Measurements from ENCODE around the gene SNX24. TPM values are rescaled to one million over a fixed set of nuclear protein-coding genes. Genes with fewer than 3 reads are reported as not detected.

SNX24 gene
- polyA plus RNA-seq, 4 donors = 21.6 to 27.6 (median 26.4) TPM

GRCh38 chr5:122915717-122916461, 70.5 kb downstream of the SNX24 start:
- DNase-seq (ENCODE audit: low read depth in 4 of 4, low spot score in 3 of 4) = no peak

DNA sequence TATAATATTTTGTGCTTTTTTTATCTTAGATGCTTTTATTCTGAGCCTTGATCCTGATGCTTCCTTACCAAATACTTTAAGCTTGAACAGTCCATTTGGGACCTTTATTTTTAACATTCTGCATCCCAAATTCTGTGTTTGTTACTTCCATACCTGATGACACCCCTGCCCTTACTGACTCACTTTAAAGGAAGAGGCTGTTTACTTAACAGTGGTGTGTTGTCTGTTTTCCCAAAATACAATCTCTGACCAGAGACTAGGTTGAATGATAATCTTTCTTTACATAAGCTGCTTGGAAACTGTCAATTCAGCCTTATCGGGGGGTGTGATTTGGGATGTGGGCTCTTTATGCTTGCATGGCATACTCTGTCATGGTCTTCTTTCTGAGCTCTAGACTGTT, 71.1 kb downstream of the SNX24 start:
- DNase-seq (ENCODE audit: low read depth in 4 of 4, low spot score in 3 of 4) = no peak

DNA sequence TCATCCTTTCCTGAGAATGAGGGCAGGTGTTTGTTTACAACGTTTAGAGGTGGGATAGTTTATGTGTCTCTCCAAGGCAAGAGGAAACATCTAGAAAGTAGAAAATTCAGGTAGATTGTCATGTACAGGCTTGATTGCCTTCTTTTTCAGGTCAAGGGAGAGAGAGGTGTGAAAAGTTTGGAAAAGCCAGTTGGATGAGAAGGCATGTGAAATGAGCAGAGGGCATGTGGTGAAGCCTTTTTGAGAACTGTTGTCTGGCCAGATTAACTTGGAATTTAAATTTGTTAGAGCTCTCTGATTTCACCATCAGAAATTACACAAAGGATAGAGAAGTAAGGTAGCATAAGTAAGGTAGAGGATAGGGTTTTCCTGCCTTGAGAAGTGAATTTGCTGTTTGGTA, 74.6 kb downstream of the SNX24 start:
- DNase-seq (ENCODE audit: low read depth in 4 of 4, low spot score in 3 of 4) = no peak

DNA sequence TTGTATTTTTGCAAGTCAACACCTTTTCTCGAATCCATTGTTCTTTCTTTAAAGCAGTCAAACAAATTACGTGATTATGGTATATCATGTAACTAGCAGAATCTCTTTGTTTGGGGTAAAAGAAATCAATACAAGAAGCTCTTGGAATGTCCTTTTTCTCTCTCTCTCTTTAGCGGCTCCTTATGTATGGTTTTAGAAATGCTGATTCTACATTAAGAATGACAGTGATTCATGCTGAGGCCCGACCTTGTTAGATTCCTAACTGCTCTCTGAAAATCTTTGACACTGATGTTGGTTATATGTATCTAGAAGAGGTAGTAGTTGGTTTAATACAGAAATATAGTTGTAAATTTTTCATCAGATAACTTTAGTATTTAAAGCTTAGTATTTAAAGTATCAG, 76.4 kb downstream of the SNX24 start:
- no peak for DNase-seq (ENCODE audit: low read depth in 4 of 4, low spot score in 3 of 4)

DNA sequence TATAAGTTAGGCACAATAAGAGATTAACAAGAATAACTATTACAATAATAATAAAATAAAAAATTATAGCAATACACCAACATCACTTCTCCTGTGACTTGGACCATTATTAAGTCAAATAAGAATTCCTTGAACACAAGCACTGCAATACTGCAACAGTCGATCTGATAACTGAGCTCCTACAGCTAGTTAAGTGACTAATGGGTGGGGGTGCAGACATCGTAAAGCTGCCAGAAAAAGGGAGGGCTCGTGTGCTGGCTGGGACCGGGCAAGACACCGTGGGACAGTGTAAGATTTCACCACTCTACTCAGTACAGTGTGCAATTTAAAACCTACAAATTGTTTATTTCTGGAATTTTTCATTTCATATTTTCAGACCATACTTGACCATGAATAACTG, 78.8 kb downstream of the SNX24 start:
- DNase-seq (ENCODE audit: low read depth in 4 of 4, low spot score in 3 of 4) = no peak

- DNase-seq (ENCODE audit: low read depth in 4 of 4, low spot score in 3 of 4) = no peak
Measured at GRCh38 chr5:122924719-122925395, 79.4 kb downstream of the SNX24 start.

- DNase-seq (ENCODE audit: low read depth in 4 of 4, low spot score in 3 of 4) = no peak
Measured at GRCh38 chr5:122929001-122929400, 83.6 kb downstream of the SNX24 start.

GRCh38 chr5:122929980-122930379, 84.6 kb downstream of the SNX24 start:
- DNase-seq (ENCODE audit: low read depth in 4 of 4, low spot score in 3 of 4) = no peak

GRCh38 chr5:122933956-122934355, 88.5 kb downstream of the SNX24 start:
- DNase-seq (ENCODE audit: low read depth in 4 of 4, low spot score in 3 of 4) = no peak

GRCh38 chr5:122936088-122936487, 90.7 kb downstream of the SNX24 start:
- DNase-seq (ENCODE audit: low read depth in 4 of 4, low spot score in 3 of 4) = no peak

DNA sequence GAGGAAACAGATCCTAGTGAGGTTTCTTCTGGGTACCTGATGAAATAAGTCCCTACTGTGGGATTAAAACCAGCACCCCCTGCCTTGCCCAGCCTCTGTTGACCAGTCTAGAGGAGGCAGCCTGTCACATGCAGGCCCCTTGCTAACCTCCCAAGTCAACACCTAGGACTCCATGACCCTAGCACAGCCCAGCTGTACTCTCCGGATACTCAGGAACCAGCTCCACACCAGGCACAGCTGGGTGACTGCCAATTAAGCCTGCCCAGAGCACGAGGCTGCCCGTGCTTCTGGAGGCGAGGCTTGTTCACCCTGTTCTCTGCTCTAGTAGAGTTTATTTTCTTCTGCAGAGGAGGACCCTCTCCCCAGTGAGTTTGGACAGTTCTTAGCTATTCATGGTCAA, 92.5 kb downstream of the SNX24 start:
- DNase-seq (ENCODE audit: low read depth in 4 of 4, low spot score in 3 of 4) = no peak

- DNase-seq (ENCODE audit: low read depth in 4 of 4, low spot score in 3 of 4) = no peak
Measured at GRCh38 chr5:122940890-122941289, 95.5 kb downstream of the SNX24 start.

DNA sequence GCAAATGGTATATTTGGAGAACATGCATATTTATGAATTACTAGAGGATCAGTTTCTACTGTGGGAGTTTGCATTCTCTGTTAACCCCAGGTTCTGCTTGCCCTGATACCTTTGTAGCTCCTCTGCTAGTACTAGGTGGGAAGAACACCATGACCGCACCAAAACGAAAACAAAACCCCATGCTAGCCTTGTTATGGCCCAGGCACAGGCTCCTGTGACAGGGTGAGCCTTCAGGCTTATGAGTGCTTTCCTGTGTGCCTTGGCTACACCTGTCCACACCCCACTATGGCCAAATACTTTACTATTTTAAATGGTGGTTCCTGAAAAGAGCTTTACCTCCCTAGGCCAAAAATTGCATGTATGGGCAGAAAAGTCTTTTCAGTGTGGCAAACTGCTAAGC, 96.3 kb downstream of the SNX24 start:
- DNase-seq (ENCODE audit: low read depth in 4 of 4, low spot score in 3 of 4) = no peak

GRCh38 chr5:122942164-122942914, 96.9 kb downstream of the SNX24 start:
- no peak for DNase-seq (ENCODE audit: low read depth in 4 of 4, low spot score in 3 of 4)

DNA sequence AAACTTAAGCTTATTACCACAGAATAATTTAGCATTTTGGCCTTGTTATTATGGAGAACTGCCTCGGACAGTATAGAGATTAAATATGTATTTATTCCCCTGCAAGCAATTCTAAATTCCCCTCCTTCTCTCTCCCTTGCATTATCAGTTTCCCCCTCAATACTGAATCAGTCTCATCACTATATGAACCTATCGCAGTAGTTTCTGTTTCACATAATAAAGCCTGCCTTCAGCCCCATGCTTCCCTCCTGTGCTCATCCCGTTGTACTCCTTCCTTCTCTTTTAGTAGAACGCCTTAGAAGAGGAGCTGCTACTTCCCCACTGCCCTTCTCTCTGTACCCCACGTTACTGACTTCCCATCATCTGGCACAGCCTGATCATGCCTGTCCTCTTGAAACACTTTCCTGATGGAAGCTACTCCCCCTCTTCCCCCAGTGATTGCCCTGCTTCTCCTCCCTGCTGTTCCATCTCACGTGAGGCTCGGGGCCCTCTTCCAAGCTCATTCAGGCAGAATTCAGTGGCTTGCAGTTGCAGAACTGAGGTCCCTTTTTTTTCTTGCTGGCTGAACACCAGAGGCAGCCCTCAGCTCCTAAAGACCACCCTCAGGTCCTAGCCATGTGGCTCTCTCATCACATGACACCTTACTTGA, 97.8 kb downstream of the SNX24 start:
- DNase-seq (ENCODE audit: low read depth in 4 of 4, low spot score in 3 of 4) = no peak

DNA sequence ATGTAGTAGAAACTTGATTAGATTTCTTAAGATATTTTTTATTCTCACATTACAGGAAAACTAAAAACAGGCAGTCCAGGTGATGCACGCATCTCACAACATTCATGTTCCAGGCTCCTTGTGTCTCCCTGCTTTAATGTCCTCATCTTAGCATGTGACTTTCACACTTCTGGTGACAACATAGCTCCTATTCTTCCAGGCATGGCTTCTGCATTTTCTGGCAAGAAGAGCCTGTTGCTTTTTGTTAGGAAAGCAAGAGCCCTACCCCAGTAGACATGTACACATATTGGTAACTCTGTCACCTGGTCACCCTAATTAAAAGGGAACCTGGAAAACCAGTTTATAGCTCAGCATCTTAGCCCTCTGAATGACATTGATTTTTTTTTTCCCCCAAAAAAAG, 98.6 kb downstream of the SNX24 start:
- DNase-seq (ENCODE audit: low read depth in 4 of 4, low spot score in 3 of 4) = no peak

DNA sequence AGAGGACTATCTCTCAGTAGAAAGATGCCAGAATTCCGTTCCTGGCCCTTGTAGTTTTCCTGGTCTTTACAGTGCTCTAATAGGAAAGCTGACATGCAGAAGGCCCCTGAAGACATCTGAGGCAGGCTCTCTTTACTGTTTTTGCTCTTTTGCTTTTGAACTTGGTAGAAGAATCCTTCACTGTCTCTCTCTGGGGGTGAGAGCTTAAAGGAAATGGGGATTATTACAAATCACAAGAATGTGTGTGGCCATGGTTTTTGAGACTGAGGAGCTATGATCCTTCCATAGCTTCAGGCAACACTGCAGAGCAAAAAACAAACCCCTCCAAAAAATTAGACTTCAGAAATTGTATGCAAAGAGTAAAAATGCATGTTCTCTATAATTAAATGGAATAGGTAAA, 102.0 kb downstream of the SNX24 start:
- DNase-seq (ENCODE audit: low read depth in 4 of 4, low spot score in 3 of 4) = no peak

- DNase-seq (ENCODE audit: low read depth in 4 of 4, low spot score in 3 of 4) = no peak
Measured at GRCh38 chr5:122947772-122948171, 102.4 kb downstream of the SNX24 start.

DNA sequence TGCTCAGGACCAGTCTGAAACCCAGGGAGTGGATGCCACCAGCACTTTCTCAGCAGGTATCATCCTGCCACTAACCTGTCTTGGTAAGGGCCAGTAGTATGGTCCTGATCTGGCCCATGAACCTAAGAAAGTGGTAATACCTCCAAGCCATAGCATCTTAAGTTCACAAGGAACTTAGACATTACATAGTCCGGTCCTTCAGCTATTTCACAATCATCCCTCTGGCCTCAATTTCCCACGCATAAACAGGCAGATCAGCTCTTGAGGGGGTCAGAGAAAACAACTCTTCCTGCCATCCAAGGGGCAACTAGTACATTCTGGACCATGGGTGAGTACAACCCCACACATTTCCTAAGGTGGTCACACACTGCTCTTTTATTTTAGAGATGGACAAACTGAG, 102.9 kb downstream of the SNX24 start:
- no peak for DNase-seq (ENCODE audit: low read depth in 4 of 4, low spot score in 3 of 4)

DNA sequence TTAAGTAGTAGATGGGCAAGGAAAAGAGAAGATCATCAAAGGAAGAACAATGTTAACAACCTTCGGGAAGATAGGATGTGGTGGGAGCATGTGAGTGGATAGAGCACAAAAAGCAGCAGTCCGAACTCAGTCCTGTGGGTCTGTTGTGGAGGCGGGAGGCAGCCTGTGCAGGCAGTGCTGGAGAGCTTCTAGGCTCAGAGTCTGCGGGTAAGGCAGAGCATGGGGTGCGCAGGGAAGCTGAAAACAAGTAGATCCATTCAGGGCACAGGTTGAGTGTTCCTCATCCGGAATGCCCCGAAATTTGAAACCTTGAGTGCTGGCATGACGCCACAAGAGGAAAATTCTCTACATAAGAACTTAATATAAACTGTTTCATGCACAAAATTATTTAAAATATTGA, 106.2 kb downstream of the SNX24 start:
- DNase-seq (ENCODE audit: low read depth in 4 of 4, low spot score in 3 of 4) = no peak

GRCh38 chr5:122954719-122955118, 109.3 kb downstream of the SNX24 start:
- no peak for DNase-seq (ENCODE audit: low read depth in 4 of 4, low spot score in 3 of 4)

Data from right renal pelvis (tissue), 4 donors.